Measurements from ENCODE around the gene SPAG17.

GRCh38 chr1:118204105-118204504 is 19.1 kb upstream of the SPAG17 start:
- TF ChIP-seq CTCF (IDR thresholded peaks at IDR 0.05; ENCODE audit: borderline replicate concordance, extremely low read depth, low read length, poor library complexity, severe bottlenecking) (no peak), EZH2 (IDR thresholded peaks at IDR 0.05; ENCODE audit: borderline replicate concordance, low read depth, low read length, severe bottlenecking) (no peak)
